Measurements from ENCODE around the gene MNX1.

Gene MNX1

GRCh38 chr7:157001920-157002818 lies 8.3 kb downstream of the MNX1 start:
- DNase-seq, result no peak

- DNase-seq, result no peak
Measured at GRCh38 chr7:157000741-157001653, 9.5 kb downstream of the MNX1 start.

GRCh38 chr7:156999958-157000726 lies 10.3 kb downstream of the MNX1 start:
- no peak for DNase-seq

GRCh38 chr7:156998988-156999957 lies 11.2 kb downstream of the MNX1 start:
- no peak for DNase-seq

GRCh38 chr7:156994417-156994816 lies 16.0 kb downstream of the MNX1 start:
- no peak for DNase-seq

GRCh38 chr7:156993925-156994235 lies 16.6 kb downstream of the MNX1 start:
- no peak for DNase-seq

- no peak for DNase-seq
Measured at GRCh38 chr7:156993021-156993924, 17.2 kb downstream of the MNX1 start.

GRCh38 chr7:156989766-156990535 lies 20.5 kb downstream of the MNX1 start:
- DNase-seq, result no peak

- no peak for DNase-seq
Measured at GRCh38 chr7:156988343-156989185, 21.9 kb downstream of the MNX1 start.

GRCh38 chr7:156986378-156986777 lies 24.1 kb downstream of the MNX1 start:
- DNase-seq, result no peak

GRCh38 chr7:156985101-156985992 lies 25.1 kb downstream of the MNX1 start:
- DNase-seq, result no peak

- DNase-seq, result no peak
Measured at GRCh38 chr7:156984174-156984891, 26.1 kb downstream of the MNX1 start.

- DNase-seq, result no peak
Measured at GRCh38 chr7:156979711-156980110, 30.8 kb downstream of the MNX1 start.

GRCh38 chr7:156979007-156979606 lies 31.4 kb downstream of the MNX1 start:
- no peak for DNase-seq

GRCh38 chr7:156975620-156976019 lies 34.8 kb downstream of the MNX1 start:
- DNase-seq, result no peak

- peak; percentile 5 to 15 for DNase-seq
Measured at GRCh38 chr7:156969972-156970420, 40.5 kb downstream of the MNX1 start.

GRCh38 chr7:156968183-156968582 lies 42.3 kb downstream of the MNX1 start:
- no peak for DNase-seq

Measured in AML-193 (cell line).